ENCODE data around the gene CEP162. TPM values are rescaled to one million over a fixed set of nuclear protein-coding genes. Genes with fewer than 3 reads are reported as not detected.

The CEP162 gene
- total RNA-seq, 1 experiment from 2014 or later, result 7.9 TPM

DNA sequence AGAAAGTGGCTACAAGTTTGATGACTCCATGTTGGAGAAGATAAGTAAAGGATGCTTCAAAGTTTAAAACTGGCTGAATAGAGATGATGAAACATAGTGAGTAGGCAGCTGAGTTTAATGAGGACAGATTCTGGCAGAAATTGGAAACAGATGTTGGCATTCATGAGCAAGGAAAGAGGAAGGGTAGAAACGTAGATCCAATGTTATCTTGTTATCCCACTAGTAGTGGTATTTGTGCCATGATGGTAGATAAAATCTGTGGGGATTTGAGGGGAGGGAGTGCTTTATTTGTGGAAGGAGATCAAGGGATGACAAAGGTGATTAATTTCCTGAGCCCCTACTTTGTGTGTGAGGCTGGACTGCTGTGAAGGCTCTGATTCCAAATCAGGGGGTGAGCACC lies 124.4 kb downstream of the CEP162 start (continued):
- TF ChIP-seq, protein P1, sequence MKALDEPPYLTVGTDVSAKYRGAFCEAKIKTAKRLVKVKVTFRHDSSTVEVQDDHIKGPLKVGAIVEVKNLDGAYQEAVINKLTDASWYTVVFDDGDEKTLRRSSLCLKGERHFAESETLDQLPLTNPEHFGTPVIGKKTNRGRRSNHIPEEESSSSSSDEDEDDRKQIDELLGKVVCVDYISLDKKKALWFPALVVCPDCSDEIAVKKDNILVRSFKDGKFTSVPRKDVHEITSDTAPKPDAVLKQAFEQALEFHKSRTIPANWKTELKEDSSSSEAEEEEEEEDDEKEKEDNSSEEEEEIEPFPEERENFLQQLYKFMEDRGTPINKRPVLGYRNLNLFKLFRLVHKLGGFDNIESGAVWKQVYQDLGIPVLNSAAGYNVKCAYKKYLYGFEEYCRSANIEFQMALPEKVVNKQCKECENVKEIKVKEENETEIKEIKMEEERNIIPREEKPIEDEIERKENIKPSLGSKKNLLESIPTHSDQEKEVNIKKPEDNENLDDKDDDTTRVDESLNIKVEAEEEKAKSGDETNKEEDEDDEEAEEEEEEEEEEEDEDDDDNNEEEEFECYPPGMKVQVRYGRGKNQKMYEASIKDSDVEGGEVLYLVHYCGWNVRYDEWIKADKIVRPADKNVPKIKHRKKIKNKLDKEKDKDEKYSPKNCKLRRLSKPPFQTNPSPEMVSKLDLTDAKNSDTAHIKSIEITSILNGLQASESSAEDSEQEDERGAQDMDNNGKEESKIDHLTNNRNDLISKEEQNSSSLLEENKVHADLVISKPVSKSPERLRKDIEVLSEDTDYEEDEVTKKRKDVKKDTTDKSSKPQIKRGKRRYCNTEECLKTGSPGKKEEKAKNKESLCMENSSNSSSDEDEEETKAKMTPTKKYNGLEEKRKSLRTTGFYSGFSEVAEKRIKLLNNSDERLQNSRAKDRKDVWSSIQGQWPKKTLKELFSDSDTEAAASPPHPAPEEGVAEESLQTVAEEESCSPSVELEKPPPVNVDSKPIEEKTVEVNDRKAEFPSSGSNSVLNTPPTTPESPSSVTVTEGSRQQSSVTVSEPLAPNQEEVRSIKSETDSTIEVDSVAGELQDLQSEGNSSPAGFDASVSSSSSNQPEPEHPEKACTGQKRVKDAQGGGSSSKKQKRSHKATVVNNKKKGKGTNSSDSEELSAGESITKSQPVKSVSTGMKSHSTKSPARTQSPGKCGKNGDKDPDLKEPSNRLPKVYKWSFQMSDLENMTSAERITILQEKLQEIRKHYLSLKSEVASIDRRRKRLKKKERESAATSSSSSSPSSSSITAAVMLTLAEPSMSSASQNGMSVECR (CRISPR knock-in tag; IDR thresholded peaks at IDR 0.05; ENCODE audit: borderline replicate concordance), result no peak

DNA sequence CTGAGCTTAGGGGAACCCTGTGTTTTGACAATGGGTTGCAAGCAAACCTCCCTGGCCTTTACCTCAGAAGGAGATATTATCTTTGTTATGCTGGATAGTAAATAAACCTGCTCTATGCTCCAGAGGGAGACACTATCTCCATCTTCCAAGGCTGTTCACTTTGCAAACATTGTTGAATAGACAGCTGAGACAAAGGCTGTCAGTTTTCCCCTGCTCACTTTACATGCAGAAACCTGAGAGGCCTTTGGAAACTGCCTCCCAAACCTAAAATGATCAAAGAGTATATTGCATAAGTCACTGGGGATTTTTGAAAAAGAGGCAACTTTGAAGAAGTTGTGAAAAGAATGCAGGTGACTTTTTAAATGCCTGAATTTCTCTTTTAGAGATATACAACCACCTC lies 132.3 kb downstream of the CEP162 start:
- Mint-ChIP-seq H3K36me3 (peaks cover 3% of the 10 kb centered on the region; the same call in 1 of the 2 replicates), H3K27me3 (ENCODE audit: low read depth) (no peaks in the 10 kb centered on the region), H3K9me3 (peaks cover 12% of the 10 kb centered on the region), H3K4me1 (peaks cover 12% of the 10 kb centered on the region), H3K4me3 (no peak overlapping the region), H3K27ac (no peak overlapping the region)
- DNase-seq (ENCODE audit: low spot score) (no peak), ATAC-seq (no peak)
- CTCF ChIA-PET, result no interaction called here
- TF ChIP-seq ZNF423 (CRISPR knock-in tag; IDR thresholded peaks at IDR 0.05) (no peak), FOXJ3 (CRISPR knock-in tag; IDR thresholded peaks at IDR 0.05; ENCODE audit: borderline replicate concordance) (no peak), GRHL2 (CRISPR knock-in tag; IDR thresholded peaks at IDR 0.05; ENCODE audit: insufficient replicate concordance, severe bottlenecking) (no peak), NFATC4 (CRISPR knock-in tag; IDR thresholded peaks at IDR 0.05) (no peak), GTF2I (CRISPR knock-in tag; conservative IDR thresholded peaks at IDR 0.05) (no peak), CREM (CRISPR knock-in tag; IDR thresholded peaks at IDR 0.05) (no peak), TCF7 (CRISPR knock-in tag; IDR thresholded peaks at IDR 0.05; ENCODE audit: low read depth) (no peak), RELA (CRISPR knock-in tag; IDR thresholded peaks at IDR 0.05; ENCODE audit: borderline replicate concordance) (no peak), SP1 (CRISPR knock-in tag; conservative IDR thresholded peaks at IDR 0.05) (no peak), PRRX2 (CRISPR knock-in tag; IDR thresholded peaks at IDR 0.05) (no peak), ZNF416 (CRISPR knock-in tag; IDR thresholded peaks at IDR 0.05) (no peak)
- TF ChIP-seq, protein P2, sequence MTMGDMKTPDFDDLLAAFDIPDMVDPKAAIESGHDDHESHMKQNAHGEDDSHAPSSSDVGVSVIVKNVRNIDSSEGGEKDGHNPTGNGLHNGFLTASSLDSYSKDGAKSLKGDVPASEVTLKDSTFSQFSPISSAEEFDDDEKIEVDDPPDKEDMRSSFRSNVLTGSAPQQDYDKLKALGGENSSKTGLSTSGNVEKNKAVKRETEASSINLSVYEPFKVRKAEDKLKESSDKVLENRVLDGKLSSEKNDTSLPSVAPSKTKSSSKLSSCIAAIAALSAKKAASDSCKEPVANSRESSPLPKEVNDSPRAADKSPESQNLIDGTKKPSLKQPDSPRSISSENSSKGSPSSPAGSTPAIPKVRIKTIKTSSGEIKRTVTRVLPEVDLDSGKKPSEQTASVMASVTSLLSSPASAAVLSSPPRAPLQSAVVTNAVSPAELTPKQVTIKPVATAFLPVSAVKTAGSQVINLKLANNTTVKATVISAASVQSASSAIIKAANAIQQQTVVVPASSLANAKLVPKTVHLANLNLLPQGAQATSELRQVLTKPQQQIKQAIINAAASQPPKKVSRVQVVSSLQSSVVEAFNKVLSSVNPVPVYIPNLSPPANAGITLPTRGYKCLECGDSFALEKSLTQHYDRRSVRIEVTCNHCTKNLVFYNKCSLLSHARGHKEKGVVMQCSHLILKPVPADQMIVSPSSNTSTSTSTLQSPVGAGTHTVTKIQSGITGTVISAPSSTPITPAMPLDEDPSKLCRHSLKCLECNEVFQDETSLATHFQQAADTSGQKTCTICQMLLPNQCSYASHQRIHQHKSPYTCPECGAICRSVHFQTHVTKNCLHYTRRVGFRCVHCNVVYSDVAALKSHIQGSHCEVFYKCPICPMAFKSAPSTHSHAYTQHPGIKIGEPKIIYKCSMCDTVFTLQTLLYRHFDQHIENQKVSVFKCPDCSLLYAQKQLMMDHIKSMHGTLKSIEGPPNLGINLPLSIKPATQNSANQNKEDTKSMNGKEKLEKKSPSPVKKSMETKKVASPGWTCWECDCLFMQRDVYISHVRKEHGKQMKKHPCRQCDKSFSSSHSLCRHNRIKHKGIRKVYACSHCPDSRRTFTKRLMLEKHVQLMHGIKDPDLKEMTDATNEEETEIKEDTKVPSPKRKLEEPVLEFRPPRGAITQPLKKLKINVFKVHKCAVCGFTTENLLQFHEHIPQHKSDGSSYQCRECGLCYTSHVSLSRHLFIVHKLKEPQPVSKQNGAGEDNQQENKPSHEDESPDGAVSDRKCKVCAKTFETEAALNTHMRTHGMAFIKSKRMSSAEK (CRISPR knock-in tag; IDR thresholded peaks at IDR 0.05; ENCODE audit: borderline replicate concordance), result no peak
- TF ChIP-seq, protein P3, sequence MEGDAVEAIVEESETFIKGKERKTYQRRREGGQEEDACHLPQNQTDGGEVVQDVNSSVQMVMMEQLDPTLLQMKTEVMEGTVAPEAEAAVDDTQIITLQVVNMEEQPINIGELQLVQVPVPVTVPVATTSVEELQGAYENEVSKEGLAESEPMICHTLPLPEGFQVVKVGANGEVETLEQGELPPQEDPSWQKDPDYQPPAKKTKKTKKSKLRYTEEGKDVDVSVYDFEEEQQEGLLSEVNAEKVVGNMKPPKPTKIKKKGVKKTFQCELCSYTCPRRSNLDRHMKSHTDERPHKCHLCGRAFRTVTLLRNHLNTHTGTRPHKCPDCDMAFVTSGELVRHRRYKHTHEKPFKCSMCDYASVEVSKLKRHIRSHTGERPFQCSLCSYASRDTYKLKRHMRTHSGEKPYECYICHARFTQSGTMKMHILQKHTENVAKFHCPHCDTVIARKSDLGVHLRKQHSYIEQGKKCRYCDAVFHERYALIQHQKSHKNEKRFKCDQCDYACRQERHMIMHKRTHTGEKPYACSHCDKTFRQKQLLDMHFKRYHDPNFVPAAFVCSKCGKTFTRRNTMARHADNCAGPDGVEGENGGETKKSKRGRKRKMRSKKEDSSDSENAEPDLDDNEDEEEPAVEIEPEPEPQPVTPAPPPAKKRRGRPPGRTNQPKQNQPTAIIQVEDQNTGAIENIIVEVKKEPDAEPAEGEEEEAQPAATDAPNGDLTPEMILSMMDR (IDR thresholded peaks at IDR 0.05), result no peak
- TF ChIP-seq, protein P4, sequence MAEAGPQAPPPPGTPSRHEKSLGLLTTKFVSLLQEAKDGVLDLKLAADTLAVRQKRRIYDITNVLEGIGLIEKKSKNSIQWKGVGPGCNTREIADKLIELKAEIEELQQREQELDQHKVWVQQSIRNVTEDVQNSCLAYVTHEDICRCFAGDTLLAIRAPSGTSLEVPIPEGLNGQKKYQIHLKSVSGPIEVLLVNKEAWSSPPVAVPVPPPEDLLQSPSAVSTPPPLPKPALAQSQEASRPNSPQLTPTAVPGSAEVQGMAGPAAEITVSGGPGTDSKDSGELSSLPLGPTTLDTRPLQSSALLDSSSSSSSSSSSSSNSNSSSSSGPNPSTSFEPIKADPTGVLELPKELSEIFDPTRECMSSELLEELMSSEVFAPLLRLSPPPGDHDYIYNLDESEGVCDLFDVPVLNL (CRISPR knock-in tag; IDR thresholded peaks at IDR 0.05; ENCODE audit: borderline replicate concordance, low read depth), result no peak
- TF ChIP-seq, protein P5, sequence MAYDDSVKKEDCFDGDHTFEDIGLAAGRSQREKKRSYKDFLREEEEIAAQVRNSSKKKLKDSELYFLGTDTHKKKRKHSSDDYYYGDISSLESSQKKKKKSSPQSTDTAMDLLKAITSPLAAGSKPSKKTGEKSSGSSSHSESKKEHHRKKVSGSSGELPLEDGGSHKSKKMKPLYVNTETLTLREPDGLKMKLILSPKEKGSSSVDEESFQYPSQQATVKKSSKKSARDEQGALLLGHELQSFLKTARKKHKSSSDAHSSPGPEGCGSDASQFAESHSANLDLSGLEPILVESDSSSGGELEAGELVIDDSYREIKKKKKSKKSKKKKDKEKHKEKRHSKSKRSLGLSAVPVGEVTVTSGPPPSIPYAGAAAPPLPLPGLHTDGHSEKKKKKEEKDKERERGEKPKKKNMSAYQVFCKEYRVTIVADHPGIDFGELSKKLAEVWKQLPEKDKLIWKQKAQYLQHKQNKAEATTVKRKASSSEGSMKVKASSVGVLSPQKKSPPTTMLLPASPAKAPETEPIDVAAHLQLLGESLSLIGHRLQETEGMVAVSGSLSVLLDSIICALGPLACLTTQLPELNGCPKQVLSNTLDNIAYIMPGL (CRISPR knock-in tag; IDR thresholded peaks at IDR 0.05), result no peak
- TF ChIP-seq, protein P6, sequence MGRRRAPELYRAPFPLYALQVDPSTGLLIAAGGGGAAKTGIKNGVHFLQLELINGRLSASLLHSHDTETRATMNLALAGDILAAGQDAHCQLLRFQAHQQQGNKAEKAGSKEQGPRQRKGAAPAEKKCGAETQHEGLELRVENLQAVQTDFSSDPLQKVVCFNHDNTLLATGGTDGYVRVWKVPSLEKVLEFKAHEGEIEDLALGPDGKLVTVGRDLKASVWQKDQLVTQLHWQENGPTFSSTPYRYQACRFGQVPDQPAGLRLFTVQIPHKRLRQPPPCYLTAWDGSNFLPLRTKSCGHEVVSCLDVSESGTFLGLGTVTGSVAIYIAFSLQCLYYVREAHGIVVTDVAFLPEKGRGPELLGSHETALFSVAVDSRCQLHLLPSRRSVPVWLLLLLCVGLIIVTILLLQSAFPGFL (CRISPR knock-in tag; IDR thresholded peaks at IDR 0.05; ENCODE audit: borderline replicate concordance), result no peak
- TF ChIP-seq, protein P7, sequence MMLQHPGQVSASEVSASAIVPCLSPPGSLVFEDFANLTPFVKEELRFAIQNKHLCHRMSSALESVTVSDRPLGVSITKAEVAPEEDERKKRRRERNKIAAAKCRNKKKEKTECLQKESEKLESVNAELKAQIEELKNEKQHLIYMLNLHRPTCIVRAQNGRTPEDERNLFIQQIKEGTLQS (CRISPR knock-in tag; conservative IDR thresholded peaks at IDR 0.05), result no peak
- TF ChIP-seq, protein P8, sequence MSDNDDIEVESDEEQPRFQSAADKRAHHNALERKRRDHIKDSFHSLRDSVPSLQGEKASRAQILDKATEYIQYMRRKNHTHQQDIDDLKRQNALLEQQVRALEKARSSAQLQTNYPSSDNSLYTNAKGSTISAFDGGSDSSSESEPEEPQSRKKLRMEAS (CRISPR knock-in tag; IDR thresholded peaks at IDR 0.05), result no peak
- POLR2A ChIA-PET, result no interaction called here

Data from WTC11 (cell line).